IMR-90 (cell line): Measurements from ENCODE around the gene PACSIN2. TPM values are rescaled to one million over a fixed set of nuclear protein-coding genes. Genes with fewer than 3 reads are reported as not detected.

Experiments used
- ATAC-seq: fragments of 200-7000 bp; cut with Tn5 transposase; 2 replicates; pipeline ENCODE4 v1.9.1; 2020; ENCODE audit warnings: low read depth, mild to moderate bottlenecking, moderate library complexity
- BruUV-seq: library from RNA; stranded (reverse); fragments of 400-500 nt; replicated peaks from 2 replicates; lab custom pipeline; 2021; lab: Mats Ljungman, UMichigan
- CTCF ChIA-PET: fragments of 300-600 bp; formaldehyde crosslinking; extraction: SDS; loops from one replicate; lab custom pipeline; 2021; ENCODE audit warnings: antibody characterized with exemption; lab: Yijun Ruan, JAX
- POLR2A ChIA-PET: fragments of 300-600 bp; sonication (Branson Sonifier 250); formaldehyde crosslinking; loops from one replicate; lab custom pipeline; 2022; ENCODE audit warnings: antibody characterized with exemption; ENCODE audit not compliant: unreplicated experiment; lab: Charles Lee
- DNase-seq: peaks from one replicate; pipeline ENCODE4 v3.0.0; 2013
- H2AFZ ChIP-seq: replicated peaks from 2 replicates; pipeline ENCODE3; 2013; ENCODE audit warnings: low read length, mild to moderate bottlenecking; ENCODE audit not compliant: poor library complexity
- H2AK5ac ChIP-seq: 2 replicates; pipeline ENCODE4 v1.6.1; 2013; ENCODE audit warnings: low read depth, low read length, inconsistent platforms
- H2AK9ac ChIP-seq: replicated peaks from 2 replicates; pipeline ENCODE3; 2013; ENCODE audit warnings: mild to moderate bottlenecking, low read depth, low read length, moderate library complexity; ENCODE audit not compliant: poor library complexity
- H2BK120ac ChIP-seq: 2 replicates; pipeline ENCODE4 v1.6.1; 2013; ENCODE audit warnings: low read depth, low read length, inconsistent platforms
- H2BK15ac ChIP-seq: 3 replicates; pipeline ENCODE4 v1.6.1; 2013; ENCODE audit warnings: low read depth, low read length, inconsistent platforms
- H2BK20ac ChIP-seq: 2 replicates; pipeline ENCODE4 v1.6.1; 2013; ENCODE audit warnings: low read depth, mild to moderate bottlenecking, inconsistent platforms, low read length, moderate library complexity
- H2BK5ac ChIP-seq: 2 replicates; pipeline ENCODE4 v1.6.1; 2013; ENCODE audit warnings: mild to moderate bottlenecking, low read depth, low read length, inconsistent platforms; ENCODE audit not compliant: poor library complexity, severe bottlenecking
- H3K14ac ChIP-seq: replicated peaks from 2 replicates; pipeline ENCODE4 v1.6.1; 2013; ENCODE audit warnings: low read depth, low read length, inconsistent platforms
- H3K18ac ChIP-seq: 2 replicates; pipeline ENCODE4 v1.6.1; 2013; ENCODE audit warnings: low read depth, low read length, control low read depth
- H3K23ac ChIP-seq: 2 replicates; pipeline ENCODE4 v1.6.1; 2013; ENCODE audit warnings: low read depth, low read length, inconsistent platforms
- H3K27ac ChIP-seq: 2 replicates; pipeline ENCODE4 v1.5.1; 2013; ENCODE audit warnings: mild to moderate bottlenecking, control low read depth, low read length; ENCODE audit not compliant: insufficient read depth
- H3K27me3 ChIP-seq: 2 replicates; pipeline ENCODE4 v1.6.1; 2013; ENCODE audit warnings: low read length; ENCODE audit not compliant: control insufficient read depth, insufficient read depth
- H3K36me3 ChIP-seq: 2 replicates; pipeline ENCODE4 v1.6.1; 2013; ENCODE audit warnings: low read length, mixed read lengths; ENCODE audit not compliant: control insufficient read depth, insufficient read depth
- H3K4ac ChIP-seq: 2 replicates; pipeline ENCODE4 v1.6.1; 2013; ENCODE audit warnings: low read depth, low read length, inconsistent platforms
- H3K4me1 ChIP-seq: 2 replicates; pipeline ENCODE4 v1.6.1; 2013; ENCODE audit warnings: low read length, mixed read lengths; ENCODE audit not compliant: control insufficient read depth, insufficient read depth
- H3K4me2 ChIP-seq: 2 replicates; pipeline ENCODE4 v1.6.1; 2013; ENCODE audit warnings: low read depth, mild to moderate bottlenecking, control low read depth, low read length, moderate library complexity
- H3K4me3 ChIP-seq: 2 replicates; pipeline ENCODE4 v1.5.1; 2013; ENCODE audit warnings: low read depth, mild to moderate bottlenecking, control low read depth, low read length, moderate library complexity; ENCODE audit not compliant: insufficient read depth
- H3K56ac ChIP-seq: 2 replicates; pipeline ENCODE4 v1.6.1; 2013; ENCODE audit warnings: low read length, inconsistent platforms; ENCODE audit not compliant: insufficient read depth; ENCODE audit errors: extremely low read depth
- H3K79me1 ChIP-seq, 2 experiments: 2 replicates each; pipeline ENCODE4 v1.6.1; 2013; ENCODE audit warnings: low read length in 2 of 2, inconsistent platforms in 1 of 2, low read depth in 1 of 2
- H3K9ac ChIP-seq: 2 replicates; pipeline ENCODE4 v1.6.1; 2013; ENCODE audit warnings: low read depth, low read length, control low read depth
- H3K9me1 ChIP-seq: 2 replicates; pipeline ENCODE4 v1.6.1; 2013; ENCODE audit warnings: low read length, inconsistent platforms; ENCODE audit not compliant: insufficient read depth
- H3K9me3 ChIP-seq: 2 replicates; pipeline ENCODE4 v1.6.1; 2013; ENCODE audit warnings: low read length; ENCODE audit not compliant: control insufficient read depth, insufficient read depth
- H4K20me1 ChIP-seq: 2 replicates; pipeline ENCODE4 v1.6.1; 2013; ENCODE audit warnings: low read length, inconsistent platforms; ENCODE audit not compliant: insufficient read depth
- H4K5ac ChIP-seq: 2 replicates; pipeline ENCODE4 v1.6.1; 2013; ENCODE audit warnings: mild to moderate bottlenecking, low read depth, low read length, control low read depth
- H4K8ac ChIP-seq, 2 experiments: 2 replicates each; pipeline ENCODE4 v1.6.1; 2013; ENCODE audit warnings: low read depth in 2 of 2, low read length in 2 of 2, control low read depth in 1 of 2, inconsistent platforms in 1 of 2
- H4K91ac ChIP-seq: 2 replicates; pipeline ENCODE4 v1.6.1; 2013; ENCODE audit warnings: low read depth, low read length, inconsistent platforms; ENCODE audit not compliant: insufficient read depth
- BHLHE40 ChIP-seq: fragments of 150-350 bp; IDR thresholded peaks from 2 replicates; pipeline ENCODE4 v1.6.1; 2016; ENCODE audit warnings: mild to moderate bottlenecking, low read depth, low read length
- CEBPB ChIP-seq: IDR thresholded peaks from 2 replicates; pipeline ENCODE4 v1.6.1; 2012; ENCODE audit warnings: low read depth, low read length, improper control_type of control experiment
- CHD1 ChIP-seq: IDR thresholded peaks from 2 replicates; pipeline ENCODE4 v1.6.1; 2012; ENCODE audit warnings: low read depth, low read length, improper control_type of control experiment
- FOS ChIP-seq: fragments of 150-350 bp; IDR thresholded peaks from 2 replicates; pipeline ENCODE4 v1.6.1; 2016; ENCODE audit warnings: low read depth, low read length
- MAFK ChIP-seq: IDR thresholded peaks from 2 replicates; pipeline ENCODE4 v1.6.1; 2012; ENCODE audit warnings: low read depth, low read length, improper control_type of control experiment
- MAZ ChIP-seq: IDR thresholded peaks from 2 replicates; pipeline ENCODE4 v1.6.1; 2012; ENCODE audit warnings: low read depth, mild to moderate bottlenecking, low read length, improper control_type of control experiment, moderate library complexity, borderline replicate concordance
- MXI1 ChIP-seq: IDR thresholded peaks from 2 replicates; pipeline ENCODE4 v1.6.1; 2012; ENCODE audit warnings: low read depth, mild to moderate bottlenecking, low read length, moderate library complexity, borderline replicate concordance
- NFE2L2 ChIP-seq: fragments of 150-350 bp; IDR thresholded peaks from 2 replicates; pipeline ENCODE4 v1.6.1; 2016; ENCODE audit warnings: low read depth, mild to moderate bottlenecking, low read length
- POLR2A ChIP-seq: IDR thresholded peaks from 2 replicates; pipeline ENCODE4 v1.6.1; 2012; ENCODE audit warnings: mild to moderate bottlenecking, low read depth, low read length
- RAD21 ChIP-seq: IDR thresholded peaks from 2 replicates; pipeline ENCODE4 v1.6.1; 2012; ENCODE audit warnings: low read length, improper control_type of control experiment
- RCOR1 ChIP-seq: IDR thresholded peaks from 2 replicates; pipeline ENCODE4 v1.6.1; 2012; ENCODE audit warnings: mild to moderate bottlenecking, low read length, improper control_type of control experiment; ENCODE audit not compliant: insufficient replicate concordance
- RFX5 ChIP-seq: IDR thresholded peaks from 2 replicates; pipeline ENCODE4 v1.8.0; 2012; ENCODE audit warnings: low read depth, mild to moderate bottlenecking, low read length, moderate library complexity
- SMC3 ChIP-seq: fragments of 150-350 bp; IDR thresholded peaks from 2 replicates; pipeline ENCODE4 v1.6.1; 2016; ENCODE audit warnings: low read depth, mild to moderate bottlenecking, antibody characterized with exemption, low read length, moderate library complexity
- USF2 ChIP-seq: fragments of 150-350 bp; IDR thresholded peaks from 2 replicates; pipeline ENCODE4 v1.6.1; 2017; ENCODE audit warnings: mild to moderate bottlenecking, antibody characterized with exemption, low read length, low read depth
- WGBS, 2 experiments: methylation state at CpG; one replicate each; pipeline versions ENCODE4 v1.1.5 to v1.1.7; 2013; ENCODE audit warnings: missing lambda C conversion rate in 2 of 2; ENCODE audit not compliant: insufficient read length in 1 of 2; ENCODE audit errors: extremely low coverage in 2 of 2; 5-methylcytosine and 5-hydroxymethylcytosine counted together
- dilution Hi-C: fragments of 300-500 bp; cut with HindIII; formaldehyde crosslinking; loops from one replicate; pipeline ENCODE4 v1.14.3; 2018; ENCODE audit warnings: low sequenced_read_pairs; ENCODE audit not compliant: unreplicated experiment
- in situ Hi-C: fragments of 300-500 bp; cut with MboI; formaldehyde crosslinking; loops from 3 replicates; pipeline ENCODE4 v1.14.3; 2019; ENCODE audit warnings: low sequenced_read_pairs, inconsistent platforms, mixed read lengths
- intact Hi-C: fragments of 100-400 bp; cut with micrococcal nuclease; formaldehyde crosslinking; loops from 2 replicates; pipeline ENCODE4 v1.10.0; 2022
- polyA plus RNA-seq, 3 experiments: library from polyadenylated mRNA; depleted of rRNA; stranded (reverse); fragments of >200 nt; gene quantifications; 2 replicates each; pipeline ENCODE4 v1.2.3, GENCODE V29; 2012; ENCODE audit warnings: low replicate concordance in 1 of 3
- total RNA-seq: library from RNA; depleted of rRNA; stranded (reverse); fragments of >200 nt; gene quantifications from 2 replicates; pipeline ENCODE4 v1.2.3, GENCODE V29; 2012
- TF ChIP-seq, protein P1 (sequence below): conservative IDR thresholded peaks from 2 replicates; pipeline ENCODE4 v1.5.1; 2012; ENCODE audit warnings: mild to moderate bottlenecking, low read depth, low read length, improper control_type of control experiment
- TF ChIP-seq, protein P2 (sequence below): fragments of 150-350 bp; IDR thresholded peaks from 2 replicates; pipeline ENCODE4 v1.6.1; 2016; ENCODE audit warnings: low read depth, mild to moderate bottlenecking, low read length, moderate library complexity, borderline replicate concordance

PACSIN2 gene
- total and polyA plus RNA-seq, 2 of the 4 experiments (the other 2 are of a cell fraction) = 85.0 to 118 TPM

DNA sequence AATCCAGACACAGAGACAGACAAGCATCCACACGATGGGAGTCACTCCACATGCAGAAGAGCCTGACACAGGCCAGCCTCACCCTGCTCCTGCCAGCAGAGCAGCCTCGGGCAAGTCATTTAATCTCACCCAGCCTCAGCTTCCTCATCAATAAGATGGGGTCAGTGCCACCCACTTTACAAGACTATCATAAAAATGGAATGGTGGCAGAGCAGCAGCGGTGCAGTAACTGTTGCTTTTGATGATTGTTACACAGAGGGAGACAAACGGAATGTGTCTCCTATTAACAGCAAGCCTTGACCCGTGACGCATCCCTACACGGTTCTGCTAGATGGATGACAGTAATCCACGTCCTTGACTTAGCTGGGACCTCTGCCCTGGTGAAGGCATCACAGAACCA lies 131.8 kb downstream of the PACSIN2 start:
- dilution Hi-C loops = no loop called here

More for the DNA sequence above, 131.8 kb downstream of the PACSIN2 start:
- TF ChIP-seq NFE2L2 (no peak), MXI1 (no peak), RFX5 (no peak), RAD21 (no peak), FOS (no peak), BHLHE40 (no peak), SMC3 (no peak), CEBPB (no peak), RCOR1 (no peak), USF2 (no peak), CHD1 (no peak), POLR2A (no peak), MAZ (no peak), MAFK (no peak)
- TF ChIP-seq, protein P1, sequence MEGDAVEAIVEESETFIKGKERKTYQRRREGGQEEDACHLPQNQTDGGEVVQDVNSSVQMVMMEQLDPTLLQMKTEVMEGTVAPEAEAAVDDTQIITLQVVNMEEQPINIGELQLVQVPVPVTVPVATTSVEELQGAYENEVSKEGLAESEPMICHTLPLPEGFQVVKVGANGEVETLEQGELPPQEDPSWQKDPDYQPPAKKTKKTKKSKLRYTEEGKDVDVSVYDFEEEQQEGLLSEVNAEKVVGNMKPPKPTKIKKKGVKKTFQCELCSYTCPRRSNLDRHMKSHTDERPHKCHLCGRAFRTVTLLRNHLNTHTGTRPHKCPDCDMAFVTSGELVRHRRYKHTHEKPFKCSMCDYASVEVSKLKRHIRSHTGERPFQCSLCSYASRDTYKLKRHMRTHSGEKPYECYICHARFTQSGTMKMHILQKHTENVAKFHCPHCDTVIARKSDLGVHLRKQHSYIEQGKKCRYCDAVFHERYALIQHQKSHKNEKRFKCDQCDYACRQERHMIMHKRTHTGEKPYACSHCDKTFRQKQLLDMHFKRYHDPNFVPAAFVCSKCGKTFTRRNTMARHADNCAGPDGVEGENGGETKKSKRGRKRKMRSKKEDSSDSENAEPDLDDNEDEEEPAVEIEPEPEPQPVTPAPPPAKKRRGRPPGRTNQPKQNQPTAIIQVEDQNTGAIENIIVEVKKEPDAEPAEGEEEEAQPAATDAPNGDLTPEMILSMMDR = no peak
- TF ChIP-seq, protein P2, sequence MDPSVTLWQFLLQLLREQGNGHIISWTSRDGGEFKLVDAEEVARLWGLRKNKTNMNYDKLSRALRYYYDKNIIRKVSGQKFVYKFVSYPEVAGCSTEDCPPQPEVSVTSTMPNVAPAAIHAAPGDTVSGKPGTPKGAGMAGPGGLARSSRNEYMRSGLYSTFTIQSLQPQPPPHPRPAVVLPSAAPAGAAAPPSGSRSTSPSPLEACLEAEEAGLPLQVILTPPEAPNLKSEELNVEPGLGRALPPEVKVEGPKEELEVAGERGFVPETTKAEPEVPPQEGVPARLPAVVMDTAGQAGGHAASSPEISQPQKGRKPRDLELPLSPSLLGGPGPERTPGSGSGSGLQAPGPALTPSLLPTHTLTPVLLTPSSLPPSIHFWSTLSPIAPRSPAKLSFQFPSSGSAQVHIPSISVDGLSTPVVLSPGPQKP = no peak
- no peak overlapping the region for H3K27ac ChIP-seq
- no peak overlapping the region for H3K4me3 ChIP-seq
- H4K91ac ChIP-seq = no peak overlapping the region
- in situ Hi-C loops = no loop called here
- no peaks in the 10 kb centered on the region for H3K4me1 ChIP-seq
- peaks cover 14 to 31% of the 10 kb centered on the region in 2 experiments for H3K79me1 ChIP-seq
- POLR2A ChIA-PET = no interaction called here
- no peak overlapping the region for H4K5ac ChIP-seq
- H3K23ac ChIP-seq = no peak overlapping the region
- no peak overlapping the region for H2BK20ac ChIP-seq
- ATAC-seq = no peak
- H3K9ac ChIP-seq = no peak overlapping the region
- no peak overlapping the region for H3K56ac ChIP-seq
- H4K8ac ChIP-seq = no peak overlapping the region
- no peaks in the 10 kb centered on the region; the same call in 1 of the 2 replicates for H3K9me1 ChIP-seq
- no peak overlapping the region for H2BK5ac ChIP-seq
- no CpG with 5 or more reads among the region's 8 CpGs for WGBS, 2 experiments
- no peaks in the 10 kb centered on the region for H3K27me3 ChIP-seq
- no peak overlapping the region for H3K14ac ChIP-seq
- H2BK120ac ChIP-seq = no peak overlapping the region
- no peak overlapping the region for H2AFZ ChIP-seq
- peaks cover 69% of the 10 kb centered on the region for H3K36me3 ChIP-seq
- no peak overlapping the region for H2AK5ac ChIP-seq
- peaks cover 7% of the 10 kb centered on the region; the same call in 1 of the 2 replicates for H4K20me1 ChIP-seq
- no peaks in the 10 kb centered on the region for H3K9me3 ChIP-seq
- no peak for DNase-seq
- BruUV-seq = no TSS peak
- H3K4me2 ChIP-seq = no peak overlapping the region
- H3K18ac ChIP-seq = no peak overlapping the region
- CTCF ChIA-PET = interaction anchor here (0.6 to 1.1 kb wide), 2 partner anchors 20 to 34 kb away, joined by 3 to 5 read pairs; no protein-coding TSS in a partner anchor
- no peak overlapping the region for H3K4ac ChIP-seq
- intact Hi-C loops = no loop called here
- H2AK9ac ChIP-seq = no peak overlapping the region
- H2BK15ac ChIP-seq = no peak overlapping the region
